Pancreas (tissue), 10 donors: Measurements from ENCODE around the gene NUDT15. TPM values are rescaled to one million over a fixed set of nuclear protein-coding genes. Genes with fewer than 3 reads are reported as not detected.
A peak's percentile ranks its signal among the peaks of the same experiment; 100 is the strongest.

Experiments used
- ATAC-seq, 4 donors: fragments of 200-7000 bp; cut with Tn5 transposase; one replicate each; pipeline versions ENCODE4 v1.8.0 to v1.9.1; 2020; ENCODE audit warnings: mild to moderate bottlenecking in 4 of 4, moderate library complexity in 4 of 4
- DNase-seq, 6 donors: peaks; one replicate each; pipeline ENCODE4 v3.0.0-alpha.2; 2020
- FAIRE-seq: peaks from 2 replicates; lab custom pipeline; 2012; peaks lifted over from hg19 to GRCh38; lab: Jason Lieb, UNC
- H3K27ac ChIP-seq, 4 donors: fragments of 200-600 bp; sonication (generic); 1 replicate in 3 of 4; 2 replicates in 1 of 4; pipeline versions ENCODE4 v1.5.0 to v1.8.0; 2020
- H3K27me3 ChIP-seq, 4 donors: fragments of 200-600 bp; one replicate each; pipeline ENCODE4 v1.8.0; 2021
- H3K36me3 ChIP-seq, 3 donors: fragments of 200-600 bp; sonication (generic) in 1 of 3; one replicate each; pipeline versions ENCODE4 v1.5.0 to v1.8.0; 2020 to 2021
- H3K4me1 ChIP-seq, 3 donors: fragments of 200-600 bp; one replicate each; pipeline ENCODE4 v1.8.0; 2021
- H3K4me3 ChIP-seq, 4 donors: fragments of 200-600 bp; sonication (generic) in 2 of 4; one replicate each; pipeline versions ENCODE4 v1.5.0 to v1.8.0; 2020 to 2021
- H3K9me3 ChIP-seq, 4 donors: fragments of 200-600 bp; one replicate each; pipeline ENCODE4 v1.8.0; 2021
- WGBS, 2 donors: extraction: QIAGEN DNeasy Blood & Tissue Kit; methylation state at CpG; one replicate each; pipeline ENCODE4 v1.1.7; 2013; 5-methylcytosine and 5-hydroxymethylcytosine counted together
- intact Hi-C, 3 donors: fragments of 100-400 bp; cut with DNase I; formaldehyde crosslinking; loops; one replicate each; pipeline versions ENCODE4 v1.11.1 to v1.14.2; 2022
- polyA plus RNA-seq, 2 donors: library from polyadenylated mRNA; stranded (reverse); fragments of 200-250 nt; gene quantifications; one replicate each; pipeline ENCODE4 v1.2.3, GENCODE V29; 2013
- total RNA-seq, 6 donors: library from RNA; stranded (reverse); fragmentation: NEBNext Ultra II Directional in 4 of 6; extraction: Animal tissue kit (Norgen Biotek cat#: 25700) in 4 of 6; gene quantifications; one replicate each; pipeline versions ENCODE4 v1.2.1 to v1.2.4, GENCODE V29; 2021 to 2023
- TF ChIP-seq, protein P1 (sequence below), 4 donors: fragments of 200-600 bp; sonication (generic) in 3 of 4; IDR thresholded peaks; one replicate each; pipeline versions ENCODE4 v1.5.0 to v1.8.0; 2021; ENCODE audit warnings: antibody characterized with exemption in 4 of 4
- donor health status: healthy with polysubstance abuse.
- donor health status: DM: no; HTN: no; CAD: no; lungs with moderate emphysema.
- donor health status: DM: no; HTN: no; CAD: no.
- donor health status: control.
- donor health status: control.
- donor health status: Bipolar disorder and iron deficiency.
- donor health status: DM: yes; HTN: yes; CAD: no.
- donor health status: DM: no; HTN: no; CAD: no.
- donor health status: DM: no; HTN: no; CAD: no.
- donor health status: DM: yes; HTN: yes; CAD: no.

NUDT15 gene
- total and polyA plus RNA-seq, 8 donors: 3.3 to 7.3 (median 5.6) TPM

DNA sequence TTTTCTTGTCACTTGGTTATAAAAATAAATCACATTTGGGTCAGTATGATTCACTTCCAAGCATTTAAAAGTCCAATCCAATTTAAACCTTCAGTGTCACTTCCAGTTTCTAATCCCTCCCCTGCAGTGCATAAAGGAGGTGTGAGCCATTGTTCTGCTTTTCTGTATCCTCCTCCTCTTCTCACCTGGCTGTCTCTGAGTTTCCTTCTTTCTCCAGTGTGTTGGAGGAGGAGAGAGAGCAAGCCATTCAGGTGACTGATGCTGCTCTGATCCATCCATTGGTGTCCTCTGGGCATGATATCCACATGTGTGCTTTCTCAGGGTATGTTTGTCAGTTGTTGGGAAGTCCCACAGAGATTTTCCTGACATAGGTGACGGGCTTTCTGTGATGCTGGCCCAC is 1.2 kb downstream of the NUDT15 start:
- intact Hi-C loops: no loop called here
- FAIRE-seq: no peak
- Histone ChIP-seq H3K27me3 (no peaks in the 10 kb centered on the region), H3K4me1 (peaks cover 0 to 5% (median 5%) of the 10 kb centered on the region in 3 donors), H3K4me3 (peak overlapping the region in 1 of 4 donors; percentile 71), H3K27ac (no peak overlapping the region), H3K36me3 (no peaks in the 10 kb centered on the region), H3K9me3 (no peaks in the 10 kb centered on the region)
- TF ChIP-seq, protein P1, sequence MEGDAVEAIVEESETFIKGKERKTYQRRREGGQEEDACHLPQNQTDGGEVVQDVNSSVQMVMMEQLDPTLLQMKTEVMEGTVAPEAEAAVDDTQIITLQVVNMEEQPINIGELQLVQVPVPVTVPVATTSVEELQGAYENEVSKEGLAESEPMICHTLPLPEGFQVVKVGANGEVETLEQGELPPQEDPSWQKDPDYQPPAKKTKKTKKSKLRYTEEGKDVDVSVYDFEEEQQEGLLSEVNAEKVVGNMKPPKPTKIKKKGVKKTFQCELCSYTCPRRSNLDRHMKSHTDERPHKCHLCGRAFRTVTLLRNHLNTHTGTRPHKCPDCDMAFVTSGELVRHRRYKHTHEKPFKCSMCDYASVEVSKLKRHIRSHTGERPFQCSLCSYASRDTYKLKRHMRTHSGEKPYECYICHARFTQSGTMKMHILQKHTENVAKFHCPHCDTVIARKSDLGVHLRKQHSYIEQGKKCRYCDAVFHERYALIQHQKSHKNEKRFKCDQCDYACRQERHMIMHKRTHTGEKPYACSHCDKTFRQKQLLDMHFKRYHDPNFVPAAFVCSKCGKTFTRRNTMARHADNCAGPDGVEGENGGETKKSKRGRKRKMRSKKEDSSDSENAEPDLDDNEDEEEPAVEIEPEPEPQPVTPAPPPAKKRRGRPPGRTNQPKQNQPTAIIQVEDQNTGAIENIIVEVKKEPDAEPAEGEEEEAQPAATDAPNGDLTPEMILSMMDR (IDR thresholded peaks at IDR 0.05): no peak
- DNase-seq: no peak
- 81 to 94% methylated on average over 1 of the region's 1 CpG for WGBS, 2 donors
- ATAC-seq: no peak

DNA sequence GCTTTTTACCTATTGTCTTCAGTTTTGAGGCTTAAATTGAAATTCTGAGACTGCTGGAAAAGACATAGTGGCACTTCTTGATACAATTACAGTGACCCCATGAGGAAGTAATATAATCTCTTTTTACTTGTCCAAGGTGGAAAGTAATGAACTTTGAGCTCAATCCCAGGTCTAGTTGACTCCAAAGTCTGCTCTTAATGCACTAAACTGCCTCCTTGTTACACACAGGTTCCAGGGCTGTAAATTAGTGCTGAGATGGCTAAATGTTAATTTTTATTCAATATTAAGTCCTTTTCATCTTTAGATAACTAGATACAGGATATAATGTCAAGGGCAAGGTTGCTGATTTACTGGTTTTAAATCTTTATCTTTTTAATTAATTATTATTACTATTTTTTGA is 2.5 kb downstream of the NUDT15 start:
- H3K36me3 ChIP-seq: no peaks in the 10 kb centered on the region
- intact Hi-C loops: no loop called here
- ATAC-seq: no peak
- no peak overlapping the region for H3K4me3 ChIP-seq
- no peak for FAIRE-seq
- no peak for DNase-seq
- H3K9me3 ChIP-seq: no peaks in the 10 kb centered on the region
- TF ChIP-seq, protein P1 (IDR thresholded peaks at IDR 0.05): no peak
- no peak overlapping the region for H3K27ac ChIP-seq
- H3K27me3 ChIP-seq: no peaks in the 10 kb centered on the region
- H3K4me1 ChIP-seq: peaks cover 0 to 5% (median 5%) of the 10 kb centered on the region in 3 donors

DNA sequence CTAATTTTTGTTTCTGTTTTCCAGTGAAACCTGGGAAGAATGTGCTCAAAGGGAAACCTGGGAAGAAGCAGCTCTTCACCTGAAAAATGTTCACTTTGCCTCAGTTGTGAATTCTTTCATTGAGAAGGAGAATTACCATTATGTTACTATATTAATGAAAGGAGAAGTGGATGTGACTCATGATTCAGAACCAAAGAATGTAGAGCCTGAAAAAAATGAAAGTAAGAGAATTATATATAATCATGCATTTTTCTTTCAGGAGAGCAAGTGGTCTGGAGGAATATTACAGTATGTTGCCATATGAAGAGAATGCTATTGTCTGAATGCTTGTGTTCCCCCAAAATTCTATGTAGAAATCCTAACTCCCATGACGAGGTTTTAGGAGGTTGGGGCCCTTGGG is 3.4 kb downstream of the NUDT15 start:
- WGBS, 2 donors: 89% methylated on average over 1 of the region's 1 CpG
- no peak overlapping the region for H3K27ac ChIP-seq

DNA sequence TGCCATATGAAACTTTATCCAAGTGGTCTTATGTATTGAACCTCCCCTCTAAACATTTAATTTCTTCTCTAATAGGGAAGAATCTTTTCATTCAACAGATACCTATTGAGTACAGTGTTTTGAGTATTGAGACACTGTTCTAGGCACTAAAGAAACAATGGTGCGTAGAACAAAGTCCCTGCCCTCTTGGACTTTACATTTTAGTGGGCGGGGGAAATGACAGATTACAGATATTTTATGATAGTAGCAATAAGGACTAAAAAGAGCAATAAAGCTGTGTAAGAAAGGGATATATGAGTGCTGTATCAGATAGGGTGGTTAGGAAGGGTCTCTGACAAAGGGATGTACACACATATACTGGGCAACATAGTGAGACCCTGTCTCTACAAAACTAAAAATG is 5.4 kb downstream of the NUDT15 start:
- ATAC-seq: no peak
- TF ChIP-seq, protein P1 (IDR thresholded peaks at IDR 0.05): no peak
- H3K4me1 ChIP-seq: no peaks in the 10 kb centered on the region
- no peak overlapping the region for H3K27ac ChIP-seq
- no peak for DNase-seq
- intact Hi-C loops: no loop called here
- H3K9me3 ChIP-seq: no peaks in the 10 kb centered on the region
- H3K4me3 ChIP-seq: no peak overlapping the region
- no peaks in the 10 kb centered on the region for H3K27me3 ChIP-seq
- no peaks in the 10 kb centered on the region for H3K36me3 ChIP-seq
- no peak for FAIRE-seq
- 95 to 100% methylated on average over 2 of the region's 2 CpGs for WGBS, 2 donors

More for the DNA sequence above, 3.4 kb downstream of the NUDT15 start:
- H3K4me1 ChIP-seq: peaks cover 0 to 5% (median 5%) of the 10 kb centered on the region in 3 donors
- DNase-seq: no peak
- no peaks in the 10 kb centered on the region for H3K9me3 ChIP-seq
- H3K4me3 ChIP-seq: no peak overlapping the region
- TF ChIP-seq, protein P1 (IDR thresholded peaks at IDR 0.05): no peak
- H3K36me3 ChIP-seq: no peaks in the 10 kb centered on the region
- no peaks in the 10 kb centered on the region for H3K27me3 ChIP-seq
- intact Hi-C loops: no loop called here
- no peak for ATAC-seq
- no peak for FAIRE-seq

DNA sequence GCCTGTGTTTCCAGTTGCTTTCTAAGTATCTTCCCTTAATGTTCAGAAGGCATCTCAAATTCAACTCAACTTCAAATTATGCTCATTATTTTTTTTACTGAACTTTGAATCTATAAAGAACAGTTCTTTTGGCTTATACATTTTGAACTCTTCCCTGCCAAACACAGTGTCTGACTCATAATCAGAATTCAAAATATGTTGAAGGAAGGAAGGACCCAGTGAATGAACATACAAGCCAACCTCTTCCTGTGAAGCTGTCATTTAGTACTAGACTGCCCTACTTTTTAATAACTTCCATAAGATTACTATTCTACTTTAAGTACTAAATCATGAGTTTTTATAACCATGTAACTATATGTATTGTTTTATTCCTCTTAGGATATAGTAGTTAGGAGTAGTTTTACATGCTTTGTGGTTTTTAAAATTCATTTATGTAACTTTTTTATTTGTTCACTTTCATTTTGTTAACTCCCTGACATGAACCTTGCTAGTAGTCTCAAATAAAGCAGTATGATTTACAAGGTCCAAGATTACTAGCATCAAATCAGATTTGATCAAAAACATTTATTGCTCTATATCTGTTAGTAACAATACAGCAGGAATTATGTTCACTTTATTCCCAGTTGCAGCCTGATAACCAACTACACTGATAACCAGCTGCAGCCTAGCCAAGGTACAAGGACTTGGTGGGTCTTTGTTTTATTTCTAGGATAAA is 6.4 kb downstream of the NUDT15 start:
- no peaks in the 10 kb centered on the region for H3K9me3 ChIP-seq
- intact Hi-C loops: no loop called here
- no peak overlapping the region for H3K4me3 ChIP-seq
- no peak for FAIRE-seq
- TF ChIP-seq, protein P1 (IDR thresholded peaks at IDR 0.05): no peak
- H3K4me1 ChIP-seq: no peaks in the 10 kb centered on the region
- no peaks in the 10 kb centered on the region for H3K27me3 ChIP-seq
- H3K36me3 ChIP-seq: no peaks in the 10 kb centered on the region
- DNase-seq: no peak
- no peak overlapping the region for H3K27ac ChIP-seq
- no peak for ATAC-seq
